BE2C (cell line): Measurements from ENCODE around the gene SLC16A10.
"Not testable (repeated sequence)": the region's sequence is repeated elsewhere in the genome, so short reads cannot be mapped to it uniquely, and the experiment has no call there.

Experiments used
- DNase-seq: peaks from one replicate; pipeline ENCODE4 v3.0.0-alpha.2; 2020
- H3K27me3 ChIP-seq: fragments of 250-450 bp; sonication (Bioruptor Pico); 2 replicates; pipeline ENCODE4 v1.5.1; 2020; ENCODE audit warnings: mild to moderate bottlenecking
- H3K36me3 ChIP-seq: fragments of 250-450 bp; sonication (Bioruptor Pico); 2 replicates; pipeline ENCODE4 v1.5.1; 2020; ENCODE audit warnings: mild to moderate bottlenecking
- H3K4me1 ChIP-seq: fragments of 250-450 bp; sonication (Bioruptor Pico); 2 replicates; pipeline ENCODE4 v1.5.1; 2020
- H3K4me3 ChIP-seq: 2 replicates; pipeline ENCODE4 v1.5.1; 2011; ENCODE audit warnings: low read depth, low read length
- H3K9me3 ChIP-seq: fragments of 250-450 bp; sonication (Bioruptor Pico); 2 replicates; pipeline ENCODE4 v1.5.1; 2020
- TF ChIP-seq, protein P1 (sequence below): IDR thresholded peaks from 2 replicates; pipeline ENCODE4 v1.5.1; 2012; ENCODE audit warnings: mild to moderate bottlenecking, low read depth, low read length

Gene SLC16A10

DNA sequence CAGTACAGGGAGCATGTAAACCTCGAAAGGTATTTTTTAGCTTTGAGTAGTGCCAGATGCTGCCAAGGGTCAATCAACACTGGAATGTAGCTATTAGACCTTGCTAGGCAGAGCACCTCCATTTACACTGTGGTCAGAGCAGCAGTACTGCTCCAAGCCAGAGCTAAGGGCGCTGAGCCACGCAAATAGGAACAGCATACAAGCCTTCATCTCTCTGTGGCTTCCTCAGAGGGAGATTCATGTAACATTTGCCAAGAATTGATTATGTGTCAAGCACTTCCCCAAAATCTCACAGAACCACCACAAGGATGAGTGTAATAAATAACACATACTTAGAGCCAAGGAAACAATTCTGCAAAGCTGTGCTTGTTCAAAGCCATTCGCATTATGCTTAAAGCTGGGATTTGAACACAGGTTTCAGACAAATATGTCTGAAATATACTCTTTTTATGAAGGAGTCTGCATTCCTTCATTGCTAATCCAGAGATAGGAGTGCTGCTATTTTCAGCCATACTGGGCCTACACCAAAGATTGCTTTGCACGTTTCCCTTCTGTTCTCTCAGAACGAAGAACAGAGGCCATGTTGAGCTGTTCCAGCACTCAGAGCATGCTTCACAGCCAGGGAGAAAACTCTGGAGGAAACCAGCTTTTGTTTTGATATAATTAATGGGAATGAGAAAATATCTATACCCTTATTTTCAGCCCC, 97.7 kb downstream of the SLC16A10 start:
- TF ChIP-seq, protein P1, sequence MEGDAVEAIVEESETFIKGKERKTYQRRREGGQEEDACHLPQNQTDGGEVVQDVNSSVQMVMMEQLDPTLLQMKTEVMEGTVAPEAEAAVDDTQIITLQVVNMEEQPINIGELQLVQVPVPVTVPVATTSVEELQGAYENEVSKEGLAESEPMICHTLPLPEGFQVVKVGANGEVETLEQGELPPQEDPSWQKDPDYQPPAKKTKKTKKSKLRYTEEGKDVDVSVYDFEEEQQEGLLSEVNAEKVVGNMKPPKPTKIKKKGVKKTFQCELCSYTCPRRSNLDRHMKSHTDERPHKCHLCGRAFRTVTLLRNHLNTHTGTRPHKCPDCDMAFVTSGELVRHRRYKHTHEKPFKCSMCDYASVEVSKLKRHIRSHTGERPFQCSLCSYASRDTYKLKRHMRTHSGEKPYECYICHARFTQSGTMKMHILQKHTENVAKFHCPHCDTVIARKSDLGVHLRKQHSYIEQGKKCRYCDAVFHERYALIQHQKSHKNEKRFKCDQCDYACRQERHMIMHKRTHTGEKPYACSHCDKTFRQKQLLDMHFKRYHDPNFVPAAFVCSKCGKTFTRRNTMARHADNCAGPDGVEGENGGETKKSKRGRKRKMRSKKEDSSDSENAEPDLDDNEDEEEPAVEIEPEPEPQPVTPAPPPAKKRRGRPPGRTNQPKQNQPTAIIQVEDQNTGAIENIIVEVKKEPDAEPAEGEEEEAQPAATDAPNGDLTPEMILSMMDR = no peak
- no peaks in the 10 kb centered on the region for H3K4me1 ChIP-seq
- H3K27me3 ChIP-seq = no peaks in the 10 kb centered on the region
- H3K9me3 ChIP-seq = no peaks in the 10 kb centered on the region
- no peaks in the 10 kb centered on the region for H3K36me3 ChIP-seq
- DNase-seq = no peak
- no peak overlapping the region for H3K4me3 ChIP-seq

DNA sequence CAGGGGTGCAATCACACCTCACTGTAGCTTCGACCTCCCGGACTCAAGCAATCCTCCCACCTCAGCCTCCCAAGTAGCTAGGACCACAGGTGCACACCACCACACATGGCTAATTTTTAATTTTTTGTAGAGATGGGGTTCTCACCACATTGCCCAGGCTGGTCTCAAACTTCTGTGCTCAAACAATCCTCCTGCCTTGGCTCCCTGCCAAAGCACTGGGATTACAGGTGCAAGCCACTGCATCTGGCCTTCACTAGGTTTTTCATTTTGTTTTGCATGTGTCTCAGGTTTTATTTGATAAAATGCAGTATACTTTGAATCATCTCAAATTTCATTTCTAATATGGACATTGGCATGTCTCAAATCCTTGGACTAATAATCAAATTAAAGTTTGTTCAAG, 98.7 kb downstream of the SLC16A10 start:
- Histone ChIP-seq H3K9me3 (no peaks in the 10 kb centered on the region), H3K4me1 (no peaks in the 10 kb centered on the region), H3K27me3 (no peaks in the 10 kb centered on the region), H3K4me3 (no peak overlapping the region), H3K36me3 (no peaks in the 10 kb centered on the region)
- TF ChIP-seq, protein P1 = no peak
- DNase-seq = peak; percentile 15

DNA sequence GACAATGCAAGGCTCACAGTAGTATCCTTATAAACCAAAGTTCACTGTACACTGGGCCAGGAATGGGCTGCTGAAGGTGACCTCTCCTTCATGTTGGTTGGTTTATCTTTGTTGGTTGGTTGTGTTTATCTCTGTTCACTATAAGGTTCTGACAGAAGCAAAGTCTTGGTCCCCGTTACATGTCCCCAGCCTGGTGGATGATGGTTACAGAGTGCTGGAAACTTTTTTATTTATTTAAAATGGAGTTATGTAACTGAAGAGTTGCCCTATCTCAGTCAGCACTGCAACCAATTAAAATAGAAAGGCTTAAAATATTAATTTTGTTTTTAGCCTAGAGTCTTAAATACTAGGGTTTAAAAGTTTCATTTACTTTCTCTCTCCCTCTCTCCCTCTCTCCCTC, 100.6 kb downstream of the SLC16A10 start:
- TF ChIP-seq, protein P1 = no peak
- no peak for DNase-seq

DNA sequence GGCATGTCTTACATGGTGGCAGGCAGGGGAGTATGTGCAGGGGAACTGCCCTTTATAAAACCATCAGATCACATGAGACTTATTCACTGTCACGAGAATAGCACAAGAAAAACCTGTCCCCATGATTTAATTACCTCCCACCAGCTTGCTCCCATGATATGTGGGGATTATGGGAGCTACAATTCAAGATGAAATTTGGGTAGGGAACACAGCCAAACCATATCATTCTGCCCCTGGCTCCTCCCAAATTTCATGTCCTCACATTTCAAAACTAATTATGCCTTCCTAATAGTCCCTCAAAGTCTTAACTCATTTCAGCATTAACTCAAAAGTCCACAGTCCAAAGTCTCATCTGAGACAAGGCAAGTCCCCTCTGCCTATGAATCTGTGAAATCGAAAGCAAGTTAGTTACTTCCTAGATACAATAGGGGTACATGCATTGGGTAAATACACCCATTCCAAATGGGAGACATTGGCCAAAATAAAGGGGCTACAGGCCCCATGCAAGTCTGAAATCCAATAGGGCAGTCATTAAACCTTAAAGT, 102.4 kb downstream of the SLC16A10 start:
- not testable (repeated sequence) for H3K4me3 ChIP-seq, H3K27me3 ChIP-seq, H3K9me3 ChIP-seq, DNase-seq, H3K4me1 ChIP-seq, H3K36me3 ChIP-seq

More for the DNA sequence above, 100.6 kb downstream of the SLC16A10 start:
- Histone ChIP-seq H3K36me3 (no peaks in the 10 kb centered on the region), H3K4me1 (peaks cover 5% of the 10 kb centered on the region), H3K9me3 (no peaks in the 10 kb centered on the region), H3K4me3 (no peak overlapping the region), H3K27me3 (no peaks in the 10 kb centered on the region)

DNA sequence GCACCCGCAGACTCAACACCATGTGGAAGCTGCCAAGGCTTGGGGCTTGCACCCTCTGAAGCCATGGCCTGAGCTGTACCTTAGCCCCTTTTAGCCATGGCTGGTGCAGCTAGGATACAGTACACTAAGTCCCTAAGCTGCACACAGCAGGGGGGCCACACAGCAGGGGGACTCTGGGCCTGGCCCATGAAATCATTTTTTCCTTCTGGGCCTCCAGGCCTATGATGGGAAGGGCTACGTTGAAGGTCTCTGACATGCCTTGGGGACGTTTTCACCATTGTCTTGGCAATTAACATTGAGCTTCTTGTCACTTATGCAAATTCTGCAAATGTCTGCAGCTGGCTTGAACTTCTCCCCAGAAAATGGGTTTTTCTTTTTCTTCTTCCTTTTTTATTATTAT, 103.3 kb downstream of the SLC16A10 start:
- no peak overlapping the region for H3K4me3 ChIP-seq
- no peaks in the 10 kb centered on the region for H3K27me3 ChIP-seq
- TF ChIP-seq, protein P1 = no peak
- no peaks in the 10 kb centered on the region for H3K9me3 ChIP-seq
- no peaks in the 10 kb centered on the region for H3K36me3 ChIP-seq
- H3K4me1 ChIP-seq = peaks cover 9% of the 10 kb centered on the region
- DNase-seq = no peak

DNA sequence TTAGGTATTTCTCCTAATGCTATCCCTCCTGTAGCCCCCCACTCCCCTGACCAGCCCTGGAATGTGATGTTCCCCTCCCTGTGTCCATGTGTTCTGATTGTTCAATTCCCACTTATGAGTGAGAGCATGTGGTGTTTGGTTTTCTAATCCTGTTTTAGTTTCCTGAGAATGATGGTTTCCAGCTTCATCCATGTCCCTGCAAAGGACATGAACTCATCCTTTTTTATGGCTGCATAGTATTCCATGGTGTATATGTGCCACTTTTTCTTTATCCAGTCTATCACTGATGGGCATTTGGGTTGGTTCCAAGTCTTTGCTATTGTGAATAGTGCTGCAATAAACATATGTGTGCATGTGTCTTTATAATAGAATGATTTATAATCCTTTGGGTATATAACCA, 103.8 kb downstream of the SLC16A10 start:
- not testable (repeated sequence) for H3K4me1 ChIP-seq, H3K4me3 ChIP-seq, H3K9me3 ChIP-seq, H3K27me3 ChIP-seq, H3K36me3 ChIP-seq, DNase-seq

DNA sequence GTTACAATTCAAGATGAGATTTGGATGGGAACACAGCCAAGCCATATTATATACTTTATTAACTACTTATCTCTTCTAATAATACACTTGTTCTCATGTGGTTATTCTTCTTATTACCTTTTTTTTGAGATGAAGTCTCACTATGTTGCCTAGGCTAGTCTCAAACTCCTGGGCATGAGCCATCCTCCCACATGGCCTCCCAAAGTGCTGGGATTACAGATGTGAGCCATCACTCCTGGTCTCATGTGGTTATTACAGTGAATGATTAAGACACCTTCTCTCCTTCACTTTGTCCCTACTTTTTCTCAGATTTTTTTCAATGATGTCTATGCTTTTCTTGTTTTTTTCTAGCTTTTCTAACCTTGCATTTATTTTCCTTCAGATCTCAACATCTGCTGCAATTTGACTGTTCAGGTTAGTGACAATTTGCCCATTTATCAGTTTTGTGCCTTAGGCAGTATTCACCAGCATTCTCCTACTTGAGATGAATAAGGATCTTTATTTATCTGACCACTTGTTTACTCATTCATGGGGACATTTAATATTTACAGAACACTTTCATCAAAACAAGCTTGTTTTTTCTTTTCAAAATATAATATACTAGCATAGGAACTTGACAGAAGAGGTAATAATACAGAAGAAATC, 105.7 kb downstream of the SLC16A10 start:
- no peak for DNase-seq
- no peaks in the 10 kb centered on the region for H3K27me3 ChIP-seq
- TF ChIP-seq, protein P1 = no peak

More for the DNA sequence above, 105.7 kb downstream of the SLC16A10 start:
- no peaks in the 10 kb centered on the region for H3K36me3 ChIP-seq
- H3K4me1 ChIP-seq = peaks cover 9% of the 10 kb centered on the region
- H3K9me3 ChIP-seq = no peaks in the 10 kb centered on the region
- H3K4me3 ChIP-seq = no peak overlapping the region
